ENCODE data around the gene RNF150. TPM values are rescaled to one million over a fixed set of nuclear protein-coding genes. Genes with fewer than 3 reads are reported as not detected.

RNF150 gene
- total and polyA plus RNA-seq, 2 of the 4 experiments (the other 2 are of a cell fraction), result 6.2 to 18.1 TPM

- H2AK5ac ChIP-seq (ENCODE audit: low read depth, low read length), result no peak overlapping the region
- no peak overlapping the region for H2AFZ ChIP-seq (replicated peaks; ENCODE audit: low read length, poor library complexity)
- no peak for ATAC-seq (ENCODE audit: low read depth)
- no TSS peak for BruUV-seq (replicated peaks)
- no peak overlapping the region for H4K5ac ChIP-seq (ENCODE audit: low read depth, low read length)
- ChIA-PET POLR2A (ENCODE audit: unreplicated experiment) (no interaction called here), CTCF (no interaction called here)
- H2BK15ac ChIP-seq (ENCODE audit: low read depth, low read length), result no peak overlapping the region
- H3K4ac ChIP-seq (ENCODE audit: low read depth, low read length), result no peak overlapping the region
- 65% methylated on average over 2 of the region's 3 CpGs; no CpG with 5 or more reads in 1 of the 2 experiments for WGBS, 2 experiments (ENCODE audit: extremely low coverage in 2 of 2, insufficient read length in 1 of 2)
- intact Hi-C loops (cut with micrococcal nuclease) (no loop called here), dilution Hi-C loops (cut with HindIII; ENCODE audit: low sequenced_read_pairs, unreplicated experiment) (no loop called here), in situ Hi-C loops (cut with MboI; ENCODE audit: low sequenced_read_pairs) (no loop called here)
- no peak overlapping the region for H3K23ac ChIP-seq (ENCODE audit: low read depth, low read length)
- H3K56ac ChIP-seq (ENCODE audit: extremely low read depth, insufficient read depth, low read length), result no peak overlapping the region
- no peak for DNase-seq
- H3K14ac ChIP-seq (replicated peaks; ENCODE audit: low read depth, low read length), result no peak overlapping the region
- no peaks in the 10 kb centered on the region; a peak in 1 of 4 replicates for H3K79me1 ChIP-seq (ENCODE audit: low read depth in 1 of 2, low read length in 2 of 2)
- no peaks in the 10 kb centered on the region for H3K27me3 ChIP-seq (ENCODE audit: control insufficient read depth, insufficient read depth, low read length)
- no peak overlapping the region for H2BK120ac ChIP-seq (ENCODE audit: low read depth, low read length)
- H3K36me3 ChIP-seq (ENCODE audit: control insufficient read depth, insufficient read depth, low read length), result no peaks in the 10 kb centered on the region
- H4K8ac ChIP-seq (ENCODE audit: low read depth in 2 of 2, low read length in 2 of 2), result no peak overlapping the region
- peaks cover 1% of the 10 kb centered on the region; the same call in 1 of the 2 replicates for H3K4me1 ChIP-seq (ENCODE audit: control insufficient read depth, insufficient read depth, low read length)
- H4K20me1 ChIP-seq (ENCODE audit: insufficient read depth, low read length), result no peaks in the 10 kb centered on the region
- H3K18ac ChIP-seq (ENCODE audit: low read depth, low read length), result no peak overlapping the region
- TF ChIP-seq NFE2L2 (IDR thresholded peaks at IDR 0.05; ENCODE audit: low read depth, low read length) (no peak), MAFK (IDR thresholded peaks at IDR 0.05; ENCODE audit: low read depth, low read length) (no peak), MAZ (IDR thresholded peaks at IDR 0.05; ENCODE audit: borderline replicate concordance, low read depth, low read length) (no peak)
- no peaks in the 10 kb centered on the region for H3K9me3 ChIP-seq (ENCODE audit: control insufficient read depth, insufficient read depth, low read length)
- H3K9me1 ChIP-seq (ENCODE audit: insufficient read depth, low read length), result no peaks in the 10 kb centered on the region
- H2BK5ac ChIP-seq (ENCODE audit: low read depth, low read length, poor library complexity, severe bottlenecking), result no peak overlapping the region
- H4K91ac ChIP-seq (ENCODE audit: insufficient read depth, low read depth, low read length), result no peak overlapping the region
- no peak overlapping the region for H2AK9ac ChIP-seq (replicated peaks; ENCODE audit: low read depth, low read length, poor library complexity)
- H3K4me3 ChIP-seq (ENCODE audit: insufficient read depth, low read depth, low read length), result no peak overlapping the region
- no peak overlapping the region for H3K27ac ChIP-seq (ENCODE audit: insufficient read depth, low read length)
- no peak overlapping the region for H2BK20ac ChIP-seq (ENCODE audit: low read depth, low read length)
- H3K9ac ChIP-seq (ENCODE audit: low read depth, low read length), result no peak overlapping the region
- H3K4me2 ChIP-seq (ENCODE audit: low read depth, low read length), result no peak overlapping the region
Measured at GRCh38 chr4:141079393-141079930, 53.8 kb downstream of the RNF150 start.
